ENCODE data around the gene CD300LG.

Gene CD300LG

DNA sequence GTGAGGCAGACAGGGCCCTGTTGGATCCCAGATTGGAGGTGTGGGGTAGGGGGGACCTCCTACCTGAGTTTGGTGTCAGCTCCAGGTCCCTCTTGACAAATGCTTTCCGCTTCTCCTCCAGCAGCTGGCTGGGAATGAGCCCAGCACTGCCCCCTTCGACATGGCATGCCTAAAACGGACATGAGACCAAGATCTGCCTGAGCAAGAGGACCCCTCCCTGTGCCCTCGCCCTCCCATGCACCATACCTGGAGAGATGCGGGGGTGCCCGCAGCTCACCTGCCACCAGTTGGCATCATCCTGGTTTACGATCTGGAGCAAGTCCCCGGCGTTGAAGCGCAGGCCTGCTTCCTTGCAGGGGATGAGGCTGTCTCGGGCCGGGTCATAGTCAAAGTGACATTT, 34.2 kb downstream of the CD300LG start:
- H3K36me3 ChIP-seq (replicated peaks; ENCODE audit: insufficient read depth, low read length) = no peaks in the 10 kb centered on the region
- H3K9me2 ChIP-seq (replicated peaks; ENCODE audit: insufficient read depth, low read length) = no peaks in the 10 kb centered on the region
- H3K4me1 ChIP-seq (ENCODE audit: low read length) = no peaks in the 10 kb centered on the region
- TF ChIP-seq EZH2phosphoT487 (IDR thresholded peaks at IDR 0.05; ENCODE audit: low read length) (no peak), EZH2 (optimal IDR thresholded peaks at IDR 0.05; ENCODE audit: low read depth, low read length) (no peak), CTCF (IDR thresholded peaks at IDR 0.05; ENCODE audit: low read length) (no peak)
- H3F3A ChIP-seq (ENCODE audit: insufficient read depth, low read length) = no peaks in the 10 kb centered on the region
- H3K9ac ChIP-seq (ENCODE audit: low read length) = no peak overlapping the region
- no peaks in the 10 kb centered on the region for H3K79me2 ChIP-seq (ENCODE audit: low read length)
- no peaks in the 10 kb centered on the region; the same call in 1 of the 2 replicates for H3K27me3 ChIP-seq (replicated peaks; ENCODE audit: insufficient read depth, low read length)
- no peak overlapping the region for H3K27ac ChIP-seq (ENCODE audit: low read length)
- DNase-seq = no peak
- H3K4me3 ChIP-seq (ENCODE audit: low read length) = no peak overlapping the region
- H4K20me1 ChIP-seq (ENCODE audit: insufficient read depth, low read length) = no peaks in the 10 kb centered on the region
- H2AFZ ChIP-seq (ENCODE audit: low read length) = no peak overlapping the region
- no peak overlapping the region for H3K4me2 ChIP-seq (ENCODE audit: low read depth, low read length)
- H3K9me3 ChIP-seq (replicated peaks; ENCODE audit: insufficient read depth, low read length) = no peaks in the 10 kb centered on the region

GRCh38 chr17:43881758-43882505, 35.0 kb downstream of the CD300LG start:
- H3K79me2 ChIP-seq (ENCODE audit: low read length) = no peaks in the 10 kb centered on the region
- TF ChIP-seq EZH2phosphoT487 (IDR thresholded peaks at IDR 0.05; ENCODE audit: low read length) (no peak), CTCF (IDR thresholded peaks at IDR 0.05; ENCODE audit: low read length) (no peak), EZH2 (optimal IDR thresholded peaks at IDR 0.05; ENCODE audit: low read depth, low read length) (no peak)

GRCh38 chr17:43882761-43883415, 35.9 kb downstream of the CD300LG start:
- Histone ChIP-seq H3F3A (ENCODE audit: insufficient read depth, low read length) (no peaks in the 10 kb centered on the region), H3K27me3 (replicated peaks; ENCODE audit: insufficient read depth, low read length) (no peaks in the 10 kb centered on the region; the same call in 1 of the 2 replicates), H3K9me3 (replicated peaks; ENCODE audit: insufficient read depth, low read length) (no peaks in the 10 kb centered on the region), H3K4me3 (ENCODE audit: low read length) (no peak overlapping the region), H3K27ac (ENCODE audit: low read length) (no peak overlapping the region), H3K9me2 (replicated peaks; ENCODE audit: insufficient read depth, low read length) (no peaks in the 10 kb centered on the region), H3K79me2 (ENCODE audit: low read length) (no peaks in the 10 kb centered on the region), H3K36me3 (replicated peaks; ENCODE audit: insufficient read depth, low read length) (no peaks in the 10 kb centered on the region), H4K20me1 (ENCODE audit: insufficient read depth, low read length) (no peaks in the 10 kb centered on the region), H3K9ac (ENCODE audit: low read length) (no peak overlapping the region), H3K4me1 (ENCODE audit: low read length) (no peaks in the 10 kb centered on the region), H2AFZ (ENCODE audit: low read length) (no peak overlapping the region), H3K4me2 (ENCODE audit: low read depth, low read length) (no peak overlapping the region)
- TF ChIP-seq CTCF (IDR thresholded peaks at IDR 0.05; ENCODE audit: low read length) = no peak
- TF ChIP-seq EZH2 (optimal IDR thresholded peaks at IDR 0.05; ENCODE audit: low read depth, low read length) = no peak
- TF ChIP-seq EZH2phosphoT487 (IDR thresholded peaks at IDR 0.05; ENCODE audit: low read length) = no peak
- no peak for DNase-seq

More at GRCh38 chr17:43881758-43882505, 35.0 kb downstream of the CD300LG start:
- no peaks in the 10 kb centered on the region for H4K20me1 ChIP-seq (ENCODE audit: insufficient read depth, low read length)
- no peaks in the 10 kb centered on the region for H3K9me2 ChIP-seq (replicated peaks; ENCODE audit: insufficient read depth, low read length)
- H3K9ac ChIP-seq (ENCODE audit: low read length) = no peak overlapping the region
- H3K27me3 ChIP-seq (replicated peaks; ENCODE audit: insufficient read depth, low read length) = no peaks in the 10 kb centered on the region; the same call in 1 of the 2 replicates
- H3K4me1 ChIP-seq (ENCODE audit: low read length) = no peaks in the 10 kb centered on the region
- no peaks in the 10 kb centered on the region for H3K9me3 ChIP-seq (replicated peaks; ENCODE audit: insufficient read depth, low read length)
- H2AFZ ChIP-seq (ENCODE audit: low read length) = no peak overlapping the region
- H3F3A ChIP-seq (ENCODE audit: insufficient read depth, low read length) = no peaks in the 10 kb centered on the region
- no peak overlapping the region for H3K4me3 ChIP-seq (ENCODE audit: low read length)
- DNase-seq = no peak
- H3K27ac ChIP-seq (ENCODE audit: low read length) = no peak overlapping the region
- H3K4me2 ChIP-seq (ENCODE audit: low read depth, low read length) = no peak overlapping the region
- H3K36me3 ChIP-seq (replicated peaks; ENCODE audit: insufficient read depth, low read length) = no peaks in the 10 kb centered on the region

All from MM.1S (cell line).